RWPE2 (cell line): ENCODE measurements around the gene TRPM2.

Experiments
- ATAC-seq: fragments of 200-7000 bp; cut with Tn5 transposase; 3 replicates; pipeline ENCODE4 v1.9.1; 2021; ENCODE audit warnings: low read depth
- DNase-seq: peaks from one replicate; pipeline ENCODE4 v3.0.0-alpha.2; 2020; ENCODE audit warnings: low spot score
- H3K27ac ChIP-seq: fragments of 450-650 bp; 2 replicates; pipeline ENCODE4 v1.5.1; 2017; ENCODE audit warnings: mild to moderate bottlenecking; ENCODE audit not compliant: poor library complexity, severe bottlenecking
- H3K27me3 ChIP-seq: fragments of 250-450 bp; sonication (Bioruptor Pico); 2 replicates; pipeline ENCODE4 v1.5.1; 2021; ENCODE audit warnings: mild to moderate bottlenecking, moderate library complexity; ENCODE audit not compliant: insufficient read depth, poor library complexity, severe bottlenecking
- H3K36me3 ChIP-seq: fragments of 250-450 bp; sonication (Bioruptor Pico); 2 replicates; pipeline ENCODE4 v1.5.1; 2020; ENCODE audit warnings: low read depth, mild to moderate bottlenecking, moderate library complexity
- H3K4me1 ChIP-seq: fragments of 250-450 bp; sonication (Bioruptor Pico); 2 replicates; pipeline ENCODE4 v1.5.1; 2021; ENCODE audit warnings: mild to moderate bottlenecking, moderate library complexity; ENCODE audit not compliant: insufficient read depth, poor library complexity, severe bottlenecking
- H3K4me3 ChIP-seq: fragments of 250-450 bp; sonication (Bioruptor Pico); 2 replicates; pipeline ENCODE4 v1.5.1; 2021; ENCODE audit warnings: mild to moderate bottlenecking, moderate library complexity; ENCODE audit not compliant: severe bottlenecking
- H3K9me3 ChIP-seq: fragments of 250-450 bp; sonication (Bioruptor Pico); 2 replicates; pipeline ENCODE4 v1.5.1; 2021; ENCODE audit warnings: mild to moderate bottlenecking, moderate library complexity; ENCODE audit not compliant: severe bottlenecking
- TF ChIP-seq, protein P1 (sequence below): fragments of 450-650 bp; IDR thresholded peaks from one replicate; pipeline ENCODE4 v1.5.1; 2017; ENCODE audit warnings: mild to moderate bottlenecking, moderate library complexity; ENCODE audit not compliant: poor library complexity, severe bottlenecking

Gene TRPM2

DNA sequence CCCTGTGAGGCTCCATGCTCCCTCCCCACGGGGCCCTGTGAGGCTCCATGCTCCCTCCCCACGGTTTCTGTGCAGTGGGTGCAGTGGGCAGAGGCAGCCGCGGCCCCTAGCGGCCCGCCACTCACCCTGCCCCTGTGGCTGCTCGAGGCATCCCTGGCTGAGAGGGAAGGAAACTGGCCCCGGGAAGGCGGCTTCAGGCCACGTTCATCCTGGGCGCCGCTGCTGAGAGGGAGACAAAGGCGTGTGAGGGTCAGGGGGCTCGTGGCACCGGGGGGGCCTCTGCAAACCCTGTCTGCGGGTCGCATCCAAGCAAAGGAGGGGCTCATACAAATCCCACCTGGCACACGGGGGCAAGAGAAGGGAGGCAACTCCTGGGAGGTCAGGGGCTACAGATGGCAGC is 22.7 kb upstream of the TRPM2 start:
- H3K4me1 ChIP-seq: no peaks in the 10 kb centered on the region
- no peak for DNase-seq
- no peaks in the 10 kb centered on the region for H3K27me3 ChIP-seq
- H3K9me3 ChIP-seq: no peaks in the 10 kb centered on the region
- no peaks in the 10 kb centered on the region for H3K36me3 ChIP-seq
- H3K4me3 ChIP-seq: no peak overlapping the region
- no peak for ATAC-seq
- H3K27ac ChIP-seq: no peak overlapping the region
- TF ChIP-seq, protein P1, sequence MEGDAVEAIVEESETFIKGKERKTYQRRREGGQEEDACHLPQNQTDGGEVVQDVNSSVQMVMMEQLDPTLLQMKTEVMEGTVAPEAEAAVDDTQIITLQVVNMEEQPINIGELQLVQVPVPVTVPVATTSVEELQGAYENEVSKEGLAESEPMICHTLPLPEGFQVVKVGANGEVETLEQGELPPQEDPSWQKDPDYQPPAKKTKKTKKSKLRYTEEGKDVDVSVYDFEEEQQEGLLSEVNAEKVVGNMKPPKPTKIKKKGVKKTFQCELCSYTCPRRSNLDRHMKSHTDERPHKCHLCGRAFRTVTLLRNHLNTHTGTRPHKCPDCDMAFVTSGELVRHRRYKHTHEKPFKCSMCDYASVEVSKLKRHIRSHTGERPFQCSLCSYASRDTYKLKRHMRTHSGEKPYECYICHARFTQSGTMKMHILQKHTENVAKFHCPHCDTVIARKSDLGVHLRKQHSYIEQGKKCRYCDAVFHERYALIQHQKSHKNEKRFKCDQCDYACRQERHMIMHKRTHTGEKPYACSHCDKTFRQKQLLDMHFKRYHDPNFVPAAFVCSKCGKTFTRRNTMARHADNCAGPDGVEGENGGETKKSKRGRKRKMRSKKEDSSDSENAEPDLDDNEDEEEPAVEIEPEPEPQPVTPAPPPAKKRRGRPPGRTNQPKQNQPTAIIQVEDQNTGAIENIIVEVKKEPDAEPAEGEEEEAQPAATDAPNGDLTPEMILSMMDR: no peak

GRCh38 chr21:44331209-44331608 is 22.2 kb upstream of the TRPM2 start:
- H3K4me3 ChIP-seq: no peak overlapping the region
- TF ChIP-seq, protein P1: no peak
- no peak overlapping the region for H3K27ac ChIP-seq
- no peaks in the 10 kb centered on the region for H3K9me3 ChIP-seq
- no peak for DNase-seq
- no peak; the same call in 2 of the 3 replicates for ATAC-seq
- H3K4me1 ChIP-seq: no peaks in the 10 kb centered on the region
- no peaks in the 10 kb centered on the region for H3K27me3 ChIP-seq
- no peaks in the 10 kb centered on the region for H3K36me3 ChIP-seq

DNA sequence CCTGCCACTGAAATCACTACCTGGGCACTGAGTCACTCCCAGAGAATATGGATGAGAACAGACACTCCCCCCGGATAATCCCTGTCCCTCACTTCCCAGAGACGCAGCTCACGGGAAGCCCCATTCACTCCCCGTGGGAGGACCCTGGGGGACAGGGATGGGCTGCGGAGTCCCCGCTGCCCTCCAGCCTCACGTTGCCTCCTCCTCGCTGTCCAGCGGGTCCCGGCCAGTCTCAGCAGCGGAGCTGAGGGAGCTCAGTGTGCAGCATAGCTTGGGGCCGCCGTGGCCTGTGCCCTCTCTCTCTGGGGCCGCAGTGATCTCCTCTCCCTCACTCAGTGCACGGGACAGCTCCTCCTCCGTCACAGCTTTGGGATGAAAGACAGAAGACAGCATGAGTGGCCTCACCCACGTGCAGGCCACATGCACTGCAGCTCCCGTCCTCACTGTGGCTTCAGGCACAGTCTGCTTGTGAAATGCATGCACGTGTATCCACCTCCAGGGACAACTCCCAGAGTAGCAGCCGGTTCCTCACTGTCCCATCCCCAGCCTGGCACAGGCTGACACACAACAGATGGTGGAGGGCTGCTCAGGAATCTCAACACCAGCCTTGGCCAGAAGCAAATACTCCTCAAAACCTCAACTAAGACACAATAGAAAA is 21.6 kb upstream of the TRPM2 start:
- H3K9me3 ChIP-seq: no peaks in the 10 kb centered on the region
- no peak; the same call in 2 of the 3 replicates for ATAC-seq
- H3K4me3 ChIP-seq: no peak overlapping the region
- H3K27me3 ChIP-seq: no peaks in the 10 kb centered on the region
- no peak for DNase-seq
- TF ChIP-seq, protein P1: no peak
- no peaks in the 10 kb centered on the region for H3K4me1 ChIP-seq
- H3K36me3 ChIP-seq: no peaks in the 10 kb centered on the region
- no peak overlapping the region for H3K27ac ChIP-seq

DNA sequence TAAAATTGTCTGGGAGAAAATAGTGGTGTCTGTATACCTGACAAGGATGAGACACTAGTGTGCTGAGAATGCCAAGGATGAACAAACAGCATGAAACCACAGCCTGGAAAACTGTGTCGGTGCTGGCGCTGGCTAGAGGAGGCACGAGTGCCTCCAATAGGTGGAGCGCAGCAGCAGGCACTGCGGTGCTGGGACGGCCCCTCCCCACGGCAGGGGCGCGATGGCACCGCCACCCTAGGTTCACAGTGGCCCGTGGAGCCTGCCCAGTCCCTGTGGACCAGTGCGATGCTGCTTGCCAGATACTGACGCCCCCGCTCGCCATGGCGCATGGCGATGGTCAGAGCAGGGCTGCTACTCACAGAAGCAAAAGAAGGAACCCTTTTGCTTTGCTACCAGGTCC is 21.0 kb upstream of the TRPM2 start:
- ATAC-seq (no peak), DNase-seq (no peak)
- TF ChIP-seq, protein P1: no peak
- H3K36me3 ChIP-seq: no peaks in the 10 kb centered on the region
- no peaks in the 10 kb centered on the region for H3K9me3 ChIP-seq
- no peaks in the 10 kb centered on the region for H3K4me1 ChIP-seq
- no peaks in the 10 kb centered on the region for H3K27me3 ChIP-seq
- no peak overlapping the region for H3K4me3 ChIP-seq
- no peak overlapping the region for H3K27ac ChIP-seq

DNA sequence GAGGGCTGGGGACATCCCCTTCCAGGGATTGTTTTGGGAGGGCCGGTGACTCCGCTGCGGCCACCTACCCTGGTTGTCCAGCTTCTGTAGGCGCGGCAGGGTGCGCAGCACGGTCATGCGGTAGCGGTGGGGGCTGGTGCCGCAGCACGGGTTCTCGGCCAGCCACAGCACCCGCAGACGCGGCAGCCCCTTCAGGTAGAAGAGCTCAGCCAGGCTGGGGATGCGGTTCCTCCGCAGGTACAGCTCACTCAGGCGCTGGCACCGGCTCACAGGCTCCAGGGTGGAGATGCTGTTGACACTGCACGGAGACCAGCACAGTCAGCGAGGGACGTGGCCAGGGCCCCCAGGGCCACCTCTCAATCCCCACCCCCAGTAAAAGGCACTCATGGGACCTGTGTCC is 20.5 kb upstream of the TRPM2 start:
- ATAC-seq (no peak), DNase-seq (no peak)
- H3K9me3 ChIP-seq: no peaks in the 10 kb centered on the region
- TF ChIP-seq, protein P1: no peak
- H3K36me3 ChIP-seq: no peaks in the 10 kb centered on the region
- no peak overlapping the region for H3K27ac ChIP-seq
- H3K4me3 ChIP-seq: no peak overlapping the region
- H3K4me1 ChIP-seq: no peaks in the 10 kb centered on the region
- H3K27me3 ChIP-seq: no peaks in the 10 kb centered on the region
